CD4-positive, alpha-beta T cell treated with Interleukin-15 for 4 hours (primary cell): ENCODE measurements around the gene CLCN1.

Experiments
- DNase-seq: peaks from one replicate; pipeline ENCODE4 v3.0.0-alpha.2; 2020; ENCODE audit warnings: low spot score

The CLCN1 gene

DNA sequence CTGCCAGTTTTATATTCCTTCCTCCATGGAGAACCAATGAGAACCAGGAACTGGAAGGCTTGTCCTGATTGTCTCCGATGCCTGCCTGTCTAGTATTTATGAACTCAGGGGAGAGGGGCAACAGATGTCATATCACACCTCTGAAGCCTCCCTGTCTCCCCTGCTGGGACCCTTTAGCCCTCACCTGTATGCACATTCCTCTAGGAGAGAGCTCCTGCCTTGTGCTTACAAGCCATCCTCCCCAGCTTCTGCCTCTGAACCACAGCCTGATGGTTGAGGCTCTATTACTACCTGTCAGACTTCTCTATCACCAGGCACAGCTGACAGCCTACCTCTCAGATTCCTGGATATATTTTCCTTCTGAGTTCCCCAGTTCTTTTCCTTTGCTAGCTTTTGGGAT is 52.5 kb downstream of the CLCN1 start:
- no peak for DNase-seq

- no peak for DNase-seq
These were observed 54.1 kb downstream of the CLCN1 start for GRCh38 chr7:143369678-143370651.

DNA sequence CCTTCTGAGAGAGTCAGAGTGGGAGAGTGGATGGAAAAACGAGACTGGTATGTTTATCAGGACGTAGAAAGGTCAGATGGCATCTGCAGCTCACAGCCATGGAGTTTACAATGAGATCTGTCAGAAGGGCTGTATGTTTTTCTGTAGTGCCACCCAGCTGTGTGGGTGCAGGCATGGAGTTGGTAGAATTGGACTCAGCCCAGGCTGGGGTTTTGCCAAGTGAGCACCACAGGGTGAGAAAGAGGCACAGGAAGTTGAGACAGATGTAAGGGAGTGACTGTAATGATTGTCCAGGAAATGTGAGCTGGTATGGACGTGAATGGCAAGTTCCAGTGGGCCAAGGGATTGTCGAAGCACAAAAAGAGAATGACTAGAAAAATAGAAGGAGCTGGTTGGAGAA is 56.2 kb downstream of the CLCN1 start:
- peak; percentile 60 for DNase-seq

GRCh38 chr7:143373255-143373794 is 57.4 kb downstream of the CLCN1 start:
- DNase-seq = no peak

DNA sequence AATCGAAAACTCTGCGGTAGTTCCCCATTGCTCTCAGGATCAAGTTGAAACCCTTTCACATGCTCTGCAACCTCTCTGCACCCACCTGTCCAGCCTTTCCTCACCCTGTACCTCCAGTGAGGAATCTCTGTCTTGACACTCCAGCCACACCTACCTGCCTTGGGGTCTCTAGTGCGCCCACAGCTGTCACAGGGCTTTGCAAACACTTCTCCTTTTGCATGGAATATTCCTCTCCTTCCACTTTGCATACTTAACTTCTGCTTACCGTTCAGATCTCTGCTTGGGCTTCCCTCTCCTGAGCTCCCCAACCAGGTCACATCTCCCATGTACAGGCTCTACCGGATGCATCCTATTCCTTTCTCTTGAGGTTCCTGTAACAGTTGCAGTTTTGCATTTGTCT is 58.6 kb downstream of the CLCN1 start:
- no peak for DNase-seq

GRCh38 chr7:143375298-143376034 is 59.6 kb downstream of the CLCN1 start:
- peak; percentile 70 for DNase-seq

DNA sequence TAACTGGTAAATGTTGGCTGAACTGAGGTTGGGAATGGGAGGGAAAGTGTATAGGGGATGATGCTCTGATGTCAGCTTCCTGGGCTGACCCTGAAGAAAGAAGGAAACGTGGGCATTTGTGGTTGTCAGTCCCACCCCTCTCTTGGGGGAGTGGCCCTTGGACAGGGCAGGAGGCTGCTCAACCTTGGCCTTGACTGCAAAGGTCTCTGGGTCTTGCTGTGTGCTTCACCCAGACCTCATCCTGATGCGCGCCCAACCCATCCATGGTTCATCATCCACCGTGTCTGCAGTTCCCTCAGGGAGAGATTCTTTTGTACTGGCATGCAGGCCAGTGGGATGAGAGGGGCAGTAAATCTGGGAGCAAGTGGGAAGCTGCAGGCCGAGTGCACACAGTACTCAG is 60.5 kb downstream of the CLCN1 start:
- DNase-seq = no peak

DNA sequence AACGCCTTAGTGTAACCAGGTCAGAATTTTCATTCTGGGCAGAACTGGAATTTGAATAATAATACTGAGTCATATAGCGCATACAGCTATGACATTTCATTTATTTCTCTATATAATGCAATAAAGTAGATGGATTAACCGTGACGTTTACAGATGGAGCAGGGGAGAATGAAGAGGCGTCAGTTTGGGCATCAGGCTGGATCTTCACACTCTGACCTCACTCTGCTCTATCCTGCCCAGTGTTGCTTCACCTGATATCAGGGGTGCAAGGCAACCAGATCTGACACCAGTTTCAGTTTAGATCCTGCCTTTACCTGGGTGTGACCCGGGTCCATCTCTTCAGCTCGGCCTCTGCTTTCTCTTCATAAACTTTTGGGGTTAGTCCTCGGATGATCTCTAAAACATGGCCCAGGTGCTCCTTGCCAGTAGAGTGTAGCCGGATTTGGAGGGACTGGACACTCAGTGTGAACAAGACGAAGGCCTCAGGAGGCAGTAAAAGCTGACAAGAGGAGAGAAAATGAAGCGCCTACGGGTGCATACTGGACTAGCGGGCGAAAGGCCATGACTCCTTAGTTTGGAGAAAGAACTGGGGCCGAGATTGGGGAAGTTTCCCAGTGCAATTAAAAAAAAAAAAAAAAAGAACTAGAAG is 63.8 kb downstream of the CLCN1 start:
- DNase-seq = peak; percentile 14

GRCh38 chr7:143380260-143380645 is 64.3 kb downstream of the CLCN1 start:
- peak; percentile 89 for DNase-seq

GRCh38 chr7:143380646-143381426 is 64.9 kb downstream of the CLCN1 start, which contains the start of gene ZYX:
Gene ZYX (plus strand): TSS chr7:143381345. CDS start chr7:143381572, 227 bp downstream.
- DNase-seq = peak; percentile 89

GRCh38 chr7:143381427-143382125 is 65.7 kb downstream of the CLCN1 start:
- no peak for DNase-seq

DNA sequence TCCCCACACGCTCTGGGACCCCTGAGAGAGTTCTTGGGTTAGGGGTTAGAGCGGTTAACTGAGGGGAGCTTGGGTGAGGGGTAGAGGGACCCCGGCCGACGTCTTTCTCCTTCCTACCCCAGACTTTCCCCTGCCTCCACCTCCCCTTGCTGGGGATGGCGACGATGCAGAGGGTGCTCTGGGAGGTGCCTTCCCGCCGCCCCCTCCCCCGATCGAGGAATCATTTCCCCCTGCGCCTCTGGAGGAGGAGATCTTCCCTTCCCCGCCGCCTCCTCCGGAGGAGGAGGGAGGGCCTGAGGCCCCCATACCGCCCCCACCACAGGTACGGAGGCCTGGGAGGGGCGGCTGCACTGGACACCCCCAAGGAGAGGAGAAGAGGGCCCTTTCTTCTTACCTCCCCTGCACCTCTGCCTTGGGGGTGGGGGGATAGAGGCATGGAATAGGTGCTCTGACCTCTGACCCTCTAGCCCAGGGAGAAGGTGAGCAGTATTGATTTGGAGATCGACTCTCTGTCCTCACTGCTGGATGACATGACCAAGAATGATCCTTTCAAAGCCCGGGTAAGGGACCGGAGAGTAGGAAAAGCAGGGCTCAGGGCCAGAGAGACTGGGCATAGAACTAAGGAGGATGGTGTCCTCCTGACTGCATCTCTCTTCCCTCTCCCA is 66.3 kb downstream of the CLCN1 start:
- DNase-seq = no peak

DNA sequence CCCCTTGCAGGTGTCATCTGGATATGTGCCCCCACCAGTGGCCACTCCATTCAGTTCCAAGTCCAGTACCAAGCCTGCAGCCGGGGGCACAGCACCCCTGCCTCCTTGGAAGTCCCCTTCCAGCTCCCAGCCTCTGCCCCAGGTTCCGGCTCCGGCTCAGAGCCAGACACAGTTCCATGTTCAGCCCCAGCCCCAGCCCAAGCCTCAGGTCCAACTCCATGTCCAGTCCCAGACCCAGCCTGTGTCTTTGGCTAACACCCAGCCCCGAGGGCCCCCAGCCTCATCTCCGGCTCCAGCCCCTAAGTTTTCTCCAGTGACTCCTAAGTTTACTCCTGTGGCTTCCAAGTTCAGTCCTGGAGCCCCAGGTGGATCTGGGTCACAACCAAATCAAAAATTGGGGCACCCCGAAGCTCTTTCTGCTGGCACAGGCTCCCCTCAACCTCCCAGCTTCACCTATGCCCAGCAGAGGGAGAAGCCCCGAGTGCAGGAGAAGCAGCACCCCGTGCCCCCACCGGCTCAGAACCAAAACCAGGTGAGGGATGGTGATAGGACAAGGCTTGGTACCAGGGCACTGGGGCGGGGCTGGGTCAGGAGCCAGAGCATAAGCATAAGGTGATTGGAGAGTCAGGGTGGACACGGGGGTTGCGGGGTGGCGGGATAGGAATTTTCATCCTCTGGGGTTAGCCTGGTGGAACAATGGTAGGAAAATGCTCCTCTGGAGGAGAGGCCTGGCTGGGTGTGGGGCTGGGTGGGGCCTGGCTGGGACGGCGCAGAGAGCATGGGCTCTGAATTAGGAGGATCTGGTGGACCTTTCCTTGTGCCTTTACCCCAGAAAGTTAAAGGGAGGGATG is 67.1 kb downstream of the CLCN1 start:
- DNase-seq = no peak

DNA sequence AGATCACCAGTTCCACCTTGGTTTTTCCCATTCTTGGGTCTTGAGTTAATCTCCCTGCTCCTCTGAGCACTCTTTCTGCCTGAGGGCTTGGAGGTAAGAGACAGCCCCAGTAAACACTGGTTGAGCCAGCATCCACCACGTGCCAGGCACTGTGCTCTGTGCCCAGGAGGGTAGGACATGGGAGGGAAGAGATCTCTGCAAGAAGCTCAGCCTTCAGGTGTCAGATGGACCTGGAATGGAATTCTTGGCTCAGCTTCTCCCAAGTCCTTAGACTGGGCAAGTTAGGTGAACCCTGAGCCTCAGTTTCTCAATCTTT is 67.7 kb downstream of the CLCN1 start:
- DNase-seq = no peak

GRCh38 chr7:143384148-143384547 is 68.2 kb downstream of the CLCN1 start:
- DNase-seq = no peak

DNA sequence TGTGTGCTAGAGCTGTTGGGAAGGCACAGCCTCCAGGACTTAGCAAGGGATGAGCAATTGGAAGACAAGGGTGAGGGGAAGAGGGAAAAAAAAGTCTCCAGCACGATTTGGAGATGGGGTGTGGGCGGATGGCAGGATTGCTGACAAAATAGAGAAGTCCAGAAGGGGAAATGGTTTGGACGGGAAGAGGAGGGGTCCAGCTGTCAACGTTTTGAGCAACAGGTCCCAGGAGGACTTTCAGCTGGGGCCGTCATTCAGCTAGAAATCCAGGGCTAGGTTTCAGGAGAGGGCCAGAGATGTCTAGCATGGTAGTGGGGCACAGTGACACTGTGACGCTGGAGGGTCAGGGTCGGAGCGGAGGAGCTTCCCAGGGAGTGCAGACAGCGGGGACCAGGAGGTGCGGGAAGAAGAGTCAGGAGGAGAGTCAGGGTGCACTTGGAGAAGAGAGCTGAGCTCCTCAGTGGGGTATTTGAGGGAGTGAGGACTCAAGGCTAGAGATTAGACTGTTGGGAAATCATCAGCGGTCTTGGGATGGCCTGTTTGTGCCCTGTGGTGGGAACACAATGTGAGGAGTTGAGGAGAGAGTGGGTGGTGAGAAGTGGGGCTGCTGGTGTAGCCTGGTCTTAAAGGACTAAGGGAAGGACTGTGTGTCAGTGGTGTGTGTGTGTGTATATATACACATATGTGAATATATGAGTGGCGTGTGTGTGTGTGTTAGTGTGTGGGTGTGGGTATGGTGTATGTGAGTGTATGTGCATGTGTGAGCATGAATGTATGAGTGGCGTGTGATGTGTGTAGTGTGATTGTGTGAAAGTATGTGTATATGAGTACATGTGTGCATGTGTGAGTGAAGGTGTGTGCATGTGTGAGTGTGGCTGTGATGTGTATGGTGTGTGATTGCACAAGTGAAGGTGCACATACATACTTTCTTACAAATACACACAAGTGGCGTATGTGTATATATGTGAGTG is 69.0 kb downstream of the CLCN1 start:
- DNase-seq = no peak

- peak; percentile 53 for DNase-seq
These were observed 70.2 kb downstream of the CLCN1 start for GRCh38 chr7:143385891-143386781.
